Astrocyte (in vitro differentiated cells and primary cell): ENCODE measurements around the gene CUL7. TPM values are rescaled to one million over a fixed set of nuclear protein-coding genes. Genes with fewer than 3 reads are reported as not detected.

Experiments
- DNase-seq: peaks from one replicate; pipeline ENCODE4 v3.0.0-alpha.2; 2010; ENCODE audit warnings: low read depth
- FAIRE-seq: peaks from 2 replicates; lab custom pipeline; 2011; peaks lifted over from hg19 to GRCh38; lab: Jason Lieb, UNC
- H2AFZ ChIP-seq: 2 replicates; pipeline ENCODE4 v1.6.0; 2012; ENCODE audit warnings: low read depth, low read length, inconsistent platforms
- H3K27ac ChIP-seq: 2 replicates; pipeline ENCODE4 v1.5.1; 2011; ENCODE audit warnings: low read depth, low read length, inconsistent platforms
- H3K27me3 ChIP-seq: 2 replicates; pipeline ENCODE4 v1.6.0; 2011; ENCODE audit warnings: low read length, inconsistent platforms; ENCODE audit not compliant: insufficient read depth
- H3K36me3 ChIP-seq: 2 replicates; pipeline ENCODE4 v1.5.1; 2011; ENCODE audit warnings: low read length, inconsistent platforms; ENCODE audit not compliant: insufficient read depth
- H3K4me1 ChIP-seq: 2 replicates; pipeline ENCODE4 v1.5.1; 2011; ENCODE audit warnings: low read length, inconsistent platforms; ENCODE audit not compliant: insufficient read depth
- H3K4me2 ChIP-seq: 2 replicates; pipeline ENCODE4 v1.6.0; 2012; ENCODE audit warnings: low read length, inconsistent platforms
- H3K4me3 ChIP-seq: 2 replicates; pipeline ENCODE4 v1.5.1; 2011; ENCODE audit warnings: low read depth, mild to moderate bottlenecking, low read length, inconsistent platforms; ENCODE audit not compliant: insufficient read depth
- H3K79me2 ChIP-seq: 2 replicates; pipeline ENCODE4 v1.6.0; 2012; ENCODE audit warnings: mild to moderate bottlenecking, low read length, inconsistent platforms; ENCODE audit not compliant: insufficient read depth
- H3K9ac ChIP-seq: 2 replicates; pipeline ENCODE4 v1.6.0; 2012; ENCODE audit warnings: mild to moderate bottlenecking, low read length, inconsistent platforms
- H3K9me3 ChIP-seq: 2 replicates; pipeline ENCODE4 v1.5.1; 2012; ENCODE audit warnings: low read depth, mild to moderate bottlenecking, low read length, inconsistent platforms; ENCODE audit not compliant: insufficient read depth
- H4K20me1 ChIP-seq: 2 replicates; pipeline ENCODE4 v1.6.0; 2012; ENCODE audit warnings: low read length, inconsistent platforms; ENCODE audit not compliant: insufficient read depth
- H3K27ac Mint-ChIP-seq: one replicate; pipeline ENCODE4 v1.8.0; 2021; ENCODE audit warnings: mild to moderate bottlenecking, mixed read lengths; ENCODE audit not compliant: unreplicated experiment
- H3K27me3 Mint-ChIP-seq: one replicate; pipeline ENCODE4 v1.8.0; 2021; ENCODE audit warnings: low read depth, mixed read lengths; ENCODE audit not compliant: unreplicated experiment
- H3K36me3 Mint-ChIP-seq: one replicate; pipeline ENCODE4 v1.8.0; 2021; ENCODE audit warnings: low read depth, mixed read lengths; ENCODE audit not compliant: unreplicated experiment
- H3K4me1 Mint-ChIP-seq: one replicate; pipeline ENCODE4 v1.8.0; 2021; ENCODE audit warnings: low read depth, mixed read lengths; ENCODE audit not compliant: unreplicated experiment
- H3K4me3 Mint-ChIP-seq: one replicate; pipeline ENCODE4 v1.8.0; 2021; ENCODE audit warnings: mild to moderate bottlenecking, moderate library complexity, mixed read lengths; ENCODE audit not compliant: unreplicated experiment
- H3K9me3 Mint-ChIP-seq: one replicate; pipeline ENCODE4 v1.8.0; 2021; ENCODE audit warnings: mild to moderate bottlenecking, mixed read lengths; ENCODE audit not compliant: unreplicated experiment
- CTCF ChIP-seq: IDR thresholded peaks from 2 replicates; pipeline ENCODE4 v1.5.1; 2011; ENCODE audit warnings: low read depth, mild to moderate bottlenecking, inconsistent platforms, low read length, moderate library complexity; ENCODE audit not compliant: insufficient read depth
- EZH2 ChIP-seq: IDR thresholded peaks from 2 replicates; pipeline ENCODE4 v1.6.1; 2012; ENCODE audit warnings: mild to moderate bottlenecking, low read length, inconsistent platforms; ENCODE audit not compliant: insufficient read depth
- total RNA-seq: library from RNA; stranded (reverse); gene quantifications from 2 replicates; pipeline ENCODE4 v1.2.1, GENCODE V29; 2021

The CUL7 gene
- total RNA-seq, 1 donor from 2014 or later: 21.2 TPM

DNA sequence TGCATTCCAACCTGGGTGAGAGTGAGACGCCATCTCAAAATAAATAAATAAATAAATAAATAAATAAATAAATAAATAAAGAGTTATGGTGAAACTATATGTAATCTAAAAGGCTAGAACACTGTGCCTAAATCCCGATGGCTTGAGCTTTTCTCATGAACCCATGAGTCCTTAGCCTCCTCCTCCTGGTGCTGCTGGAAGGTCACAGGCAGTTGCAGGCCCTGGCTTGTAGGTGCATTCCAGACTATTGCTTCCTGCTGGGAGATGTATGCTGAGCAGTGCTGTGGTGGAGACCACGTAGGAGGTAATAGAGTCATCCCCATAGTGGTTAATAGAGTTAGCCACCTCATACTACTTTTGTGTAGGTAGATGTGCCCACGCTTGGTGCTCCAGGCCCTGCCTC lies 35.0 kb upstream of the CUL7 start:
- H3K36me3 ChIP-seq: no peaks in the 10 kb centered on the region
- Mint-ChIP-seq H3K27me3 (no peaks in the 10 kb centered on the region), H3K9me3 (no peaks in the 10 kb centered on the region), H3K4me3 (peak overlapping the region; percentile 69), H3K36me3 (peaks cover 9% of the 10 kb centered on the region), H3K4me1 (peaks cover 67% of the 10 kb centered on the region), H3K27ac (peak overlapping the region; percentile 92)
- peaks cover 28% of the 10 kb centered on the region for H3K4me1 ChIP-seq
- H3K4me2 ChIP-seq: peak overlapping the region; percentile 39
- H2AFZ ChIP-seq: no peak overlapping the region
- H4K20me1 ChIP-seq: peaks cover 90% of the 10 kb centered on the region
- no peaks in the 10 kb centered on the region for H3K27me3 ChIP-seq
- DNase-seq (peak; percentile 48), FAIRE-seq (no peak)
- no peaks in the 10 kb centered on the region for H3K9me3 ChIP-seq
- no peak overlapping the region for H3K4me3 ChIP-seq
- peak overlapping the region; percentile 4 for H3K27ac ChIP-seq
- TF ChIP-seq CTCF (no peak), EZH2 (no peak)
- peaks cover 100% of the 10 kb centered on the region for H3K79me2 ChIP-seq
- peak overlapping the region; percentile 42 for H3K9ac ChIP-seq

GRCh38 chr6:43086022-43086658 lies 32.5 kb upstream of the CUL7 start:
- TF ChIP-seq EZH2 (no peak), CTCF (no peak)
- DNase-seq (no peak), FAIRE-seq (no peak)
- no peak overlapping the region for H3K4me3 Mint-ChIP-seq
- Histone ChIP-seq H4K20me1 (peaks cover 93% of the 10 kb centered on the region), H3K4me2 (no peak overlapping the region), H3K79me2 (peaks cover 99% of the 10 kb centered on the region), H3K27me3 (no peaks in the 10 kb centered on the region), H3K4me1 (peaks cover 29% of the 10 kb centered on the region), H3K27ac (no peak overlapping the region), H3K9me3 (no peaks in the 10 kb centered on the region), H3K9ac (no peak overlapping the region), H3K36me3 (no peaks in the 10 kb centered on the region), H2AFZ (no peak overlapping the region), H3K4me3 (no peak overlapping the region)
- H3K4me1 Mint-ChIP-seq: peaks cover 67% of the 10 kb centered on the region
- no peaks in the 10 kb centered on the region for H3K27me3 Mint-ChIP-seq
- peaks cover 10% of the 10 kb centered on the region for H3K36me3 Mint-ChIP-seq
- peak overlapping the region; percentile 53 for H3K27ac Mint-ChIP-seq
- H3K9me3 Mint-ChIP-seq: no peaks in the 10 kb centered on the region
